KBM-7 (cell line): ENCODE results near the gene PADI1.

Experiments used
- DNase-seq: peaks from one replicate; pipeline ENCODE4 v3.0.0-alpha.2; 2015
- in situ Hi-C: fragments of 300-500 bp; cut with MboI; formaldehyde crosslinking; loops from 2 replicates; pipeline ENCODE4 v1.14.3; 2020; ENCODE audit warnings: low sequenced_read_pairs, low pct_unique_long_range_greater_than_20kb, mixed read lengths

The PADI1 gene

GRCh38 chr1:17258116-17258757, 53.3 kb downstream of the PADI1 start:
- in situ Hi-C loops = no loop called here
- DNase-seq = no peak

- in situ Hi-C loops = no loop called here
- no peak for DNase-seq
Measured at GRCh38 chr1:17258758-17259130, 53.8 kb downstream of the PADI1 start.

GRCh38 chr1:17259233-17259873, 54.4 kb downstream of the PADI1 start:
- no peak for DNase-seq
- in situ Hi-C loops = no loop called here

- in situ Hi-C loops = no loop called here
Measured at GRCh38 chr1:17260264-17260663, 55.3 kb downstream of the PADI1 start.

GRCh38 chr1:17260738-17261137, 55.8 kb downstream of the PADI1 start:
- DNase-seq = no peak
- in situ Hi-C loops = no loop called here

More at GRCh38 chr1:17260264-17260663, 55.3 kb downstream of the PADI1 start:
- DNase-seq = no peak

- in situ Hi-C loops = no loop called here
- no peak for DNase-seq
Measured at GRCh38 chr1:17263936-17264335, 59.0 kb downstream of the PADI1 start.

- in situ Hi-C loops = no loop called here
- DNase-seq = no peak
Measured at GRCh38 chr1:17264470-17264869, 59.5 kb downstream of the PADI1 start.

- no peak for DNase-seq
Measured at GRCh38 chr1:17265162-17265561, 60.2 kb downstream of the PADI1 start.

GRCh38 chr1:17265950-17266349, 61.0 kb downstream of the PADI1 start:
- in situ Hi-C loops = no loop called here
- DNase-seq = no peak

More at GRCh38 chr1:17265162-17265561, 60.2 kb downstream of the PADI1 start:
- in situ Hi-C loops = no loop called here

- no peak for DNase-seq
- in situ Hi-C loops = no loop called here
Measured at GRCh38 chr1:17270891-17271765, 66.2 kb downstream of the PADI1 start.

- no peak for DNase-seq
- in situ Hi-C loops = no loop called here
Measured at GRCh38 chr1:17272066-17272465, 67.1 kb downstream of the PADI1 start.

GRCh38 chr1:17272646-17273045, 67.7 kb downstream of the PADI1 start:
- in situ Hi-C loops = no loop called here
- peak; percentile 30 for DNase-seq

GRCh38 chr1:17273096-17273495, 68.2 kb downstream of the PADI1 start:
- in situ Hi-C loops = no loop called here
- DNase-seq = no peak

GRCh38 chr1:17274186-17275170, 69.5 kb downstream of the PADI1 start:
- peak; percentile 78 for DNase-seq
- in situ Hi-C loops = no loop called here

GRCh38 chr1:17276568-17276967, 71.6 kb downstream of the PADI1 start:
- DNase-seq = peak; percentile 91
- in situ Hi-C loops = no loop called here

GRCh38 chr1:17277511-17278159, 72.7 kb downstream of the PADI1 start:
- in situ Hi-C loops = no loop called here
- no peak for DNase-seq

GRCh38 chr1:17278996-17279830, 74.3 kb downstream of the PADI1 start:
- DNase-seq = no peak
- in situ Hi-C loops = no loop called here

- in situ Hi-C loops = no loop called here
- DNase-seq = no peak
Measured at GRCh38 chr1:17280436-17280835, 75.5 kb downstream of the PADI1 start.
